ENCODE measurements around the gene KRT31. TPM values are rescaled to one million over a fixed set of nuclear protein-coding genes. Genes with fewer than 3 reads are reported as not detected.

KRT31 gene
- total and polyA plus RNA-seq, 2 donors (not counting 1 experiment from before 2014, with no cell fraction given): not detected

DNA sequence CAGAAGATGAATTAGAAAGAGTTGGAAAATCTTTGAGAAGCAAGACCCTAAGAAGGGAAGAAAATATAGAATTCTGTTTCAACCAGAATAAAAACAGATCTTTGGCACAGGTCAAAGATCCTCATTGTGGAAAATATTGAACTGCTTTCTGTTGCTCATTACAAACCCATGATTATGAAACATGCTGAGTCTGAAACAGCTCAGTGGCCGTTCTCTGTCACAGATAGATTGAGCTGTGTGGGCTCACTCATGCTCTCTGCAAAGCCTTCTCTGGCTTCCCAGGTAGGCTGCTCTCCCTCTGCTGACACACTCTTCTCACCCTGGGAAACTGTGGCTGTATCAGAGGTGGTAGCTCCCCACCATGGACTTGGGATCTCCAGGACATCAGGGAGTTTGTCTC is 46.8 kb upstream of the KRT31 start:
- Histone ChIP-seq H3K9me3 (ENCODE audit: control insufficient read depth, insufficient read depth, low read depth, low read length) (no peaks in the 10 kb centered on the region), H3K9ac (ENCODE audit: insufficient read depth, low read length) (no peak overlapping the region), H3K4me1 (ENCODE audit: control insufficient read depth, extremely low read depth, insufficient read depth, low read length) (peaks cover 2% of the 10 kb centered on the region), H3K36me3 (ENCODE audit: control insufficient read depth, insufficient read depth, low read length) (no peaks in the 10 kb centered on the region), H3K4me2 (ENCODE audit: extremely low read depth, insufficient read depth, low read length) (no peak overlapping the region), H3K4me3 (replicated peaks in 1 of 4; ENCODE audit: control extremely low read depth in 1 of 4, insufficient read depth in 1 of 4, low read depth in 3 of 4, low read length in 4 of 4) (no peak overlapping the region), H2AFZ (ENCODE audit: low read length) (no peak overlapping the region), H3K27ac (ENCODE audit: insufficient read depth, low read length) (no peak overlapping the region), H4K20me1 (ENCODE audit: control insufficient read depth, extremely low read depth, insufficient read depth, low read length) (no peaks in the 10 kb centered on the region), H3K27me3 (ENCODE audit: control insufficient read depth, insufficient read depth, low read length) (peaks cover 4% of the 10 kb centered on the region), H3K79me2 (ENCODE audit: control insufficient read depth, insufficient read depth, low read length) (no peaks in the 10 kb centered on the region)
- DNase-seq (ENCODE audit: low read depth in 2 of 2): no peak
- TF ChIP-seq, protein P1, sequence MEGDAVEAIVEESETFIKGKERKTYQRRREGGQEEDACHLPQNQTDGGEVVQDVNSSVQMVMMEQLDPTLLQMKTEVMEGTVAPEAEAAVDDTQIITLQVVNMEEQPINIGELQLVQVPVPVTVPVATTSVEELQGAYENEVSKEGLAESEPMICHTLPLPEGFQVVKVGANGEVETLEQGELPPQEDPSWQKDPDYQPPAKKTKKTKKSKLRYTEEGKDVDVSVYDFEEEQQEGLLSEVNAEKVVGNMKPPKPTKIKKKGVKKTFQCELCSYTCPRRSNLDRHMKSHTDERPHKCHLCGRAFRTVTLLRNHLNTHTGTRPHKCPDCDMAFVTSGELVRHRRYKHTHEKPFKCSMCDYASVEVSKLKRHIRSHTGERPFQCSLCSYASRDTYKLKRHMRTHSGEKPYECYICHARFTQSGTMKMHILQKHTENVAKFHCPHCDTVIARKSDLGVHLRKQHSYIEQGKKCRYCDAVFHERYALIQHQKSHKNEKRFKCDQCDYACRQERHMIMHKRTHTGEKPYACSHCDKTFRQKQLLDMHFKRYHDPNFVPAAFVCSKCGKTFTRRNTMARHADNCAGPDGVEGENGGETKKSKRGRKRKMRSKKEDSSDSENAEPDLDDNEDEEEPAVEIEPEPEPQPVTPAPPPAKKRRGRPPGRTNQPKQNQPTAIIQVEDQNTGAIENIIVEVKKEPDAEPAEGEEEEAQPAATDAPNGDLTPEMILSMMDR (conservative IDR thresholded peaks at IDR 0.05 in 1 of 2, IDR thresholded peaks at IDR 0.05 in 1 of 2; ENCODE audit: low read depth in 1 of 2, low read length in 2 of 2): no peak
- TF ChIP-seq EZH2 (IDR thresholded peaks at IDR 0.05; ENCODE audit: low read length, missing control alignments): no peak

DNA sequence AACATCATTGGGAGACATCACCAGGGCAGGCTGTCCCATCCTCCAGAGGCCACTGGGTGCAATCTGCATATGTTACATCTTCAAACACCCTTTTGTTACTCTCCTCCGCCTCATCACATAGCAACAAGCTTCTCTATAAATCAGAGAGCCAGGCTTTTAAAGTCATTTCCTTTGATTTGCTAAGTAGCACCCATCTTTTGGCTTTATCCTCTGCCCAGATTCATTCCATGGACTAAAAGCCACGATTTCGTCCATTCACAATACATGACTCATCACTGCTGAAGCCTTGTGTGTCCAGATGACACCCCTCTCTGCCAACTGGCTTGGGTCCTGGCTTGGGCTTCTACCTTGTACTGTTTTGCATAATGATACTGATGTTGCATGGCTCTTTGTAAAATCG is 45.3 kb upstream of the KRT31 start:
- Histone ChIP-seq H3K4me2 (ENCODE audit: extremely low read depth, insufficient read depth, low read length) (no peak overlapping the region), H3K4me3 (replicated peaks in 1 of 4; ENCODE audit: control extremely low read depth in 1 of 4, insufficient read depth in 1 of 4, low read depth in 3 of 4, low read length in 4 of 4) (no peak overlapping the region), H3K27ac (ENCODE audit: insufficient read depth, low read length) (no peak overlapping the region), H3K36me3 (ENCODE audit: control insufficient read depth, insufficient read depth, low read length) (no peaks in the 10 kb centered on the region), H3K4me1 (ENCODE audit: control insufficient read depth, extremely low read depth, insufficient read depth, low read length) (peaks cover 2% of the 10 kb centered on the region), H3K9me3 (ENCODE audit: control insufficient read depth, insufficient read depth, low read depth, low read length) (no peaks in the 10 kb centered on the region), H3K9ac (ENCODE audit: insufficient read depth, low read length) (no peak overlapping the region), H3K79me2 (ENCODE audit: control insufficient read depth, insufficient read depth, low read length) (no peaks in the 10 kb centered on the region), H3K27me3 (ENCODE audit: control insufficient read depth, insufficient read depth, low read length) (peaks cover 2% of the 10 kb centered on the region), H4K20me1 (ENCODE audit: control insufficient read depth, extremely low read depth, insufficient read depth, low read length) (no peaks in the 10 kb centered on the region), H2AFZ (ENCODE audit: low read length) (no peak overlapping the region)
- peak in 1 of 2 donors; percentile 80 for DNase-seq (ENCODE audit: low read depth in 2 of 2)
- TF ChIP-seq, protein P1 (conservative IDR thresholded peaks at IDR 0.05 in 1 of 2, IDR thresholded peaks at IDR 0.05 in 1 of 2; ENCODE audit: low read depth in 1 of 2, low read length in 2 of 2): no peak
- TF ChIP-seq EZH2 (IDR thresholded peaks at IDR 0.05; ENCODE audit: low read length, missing control alignments): no peak

DNA sequence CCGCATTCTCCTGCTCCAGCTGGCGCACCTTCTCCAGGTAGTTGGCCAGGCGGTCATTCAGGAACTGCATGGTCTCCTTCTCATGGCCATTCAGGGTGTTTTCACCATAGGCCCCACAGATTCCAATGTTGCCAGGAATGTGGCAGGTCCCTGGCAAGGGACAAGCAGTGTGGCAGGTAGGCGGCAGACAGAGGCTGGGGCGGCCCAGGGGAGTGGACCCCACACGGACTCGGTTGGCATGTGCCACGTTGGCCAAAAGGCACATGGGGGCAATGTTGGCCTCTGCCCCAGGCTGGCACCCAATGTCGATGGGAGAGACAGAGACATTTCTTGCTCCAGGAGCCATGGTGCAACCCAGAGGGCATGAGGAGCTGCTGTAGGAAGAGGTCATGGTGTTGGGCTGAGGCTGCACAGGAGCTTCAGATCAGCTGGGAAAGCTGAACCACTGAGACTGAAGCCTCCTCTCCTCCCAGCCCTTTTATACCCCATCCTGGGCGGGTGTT is 43.2 kb upstream of the KRT31 start, which contains the start of gene KRT38:
Gene KRT38 (minus strand): TSS at position 453 of the 503 bp plus-strand sequence. CDS start 62 bp downstream, at position 391.
- H3K79me2 ChIP-seq (ENCODE audit: control insufficient read depth, insufficient read depth, low read length): no peaks in the 10 kb centered on the region
- H3K4me3 ChIP-seq (replicated peaks in 1 of 4; ENCODE audit: control extremely low read depth in 1 of 4, insufficient read depth in 1 of 4, low read depth in 3 of 4, low read length in 4 of 4): no peak within 1 kb of the TSS
- H3K27ac ChIP-seq (ENCODE audit: insufficient read depth, low read length): no peak within 1 kb of the TSS
- TF ChIP-seq EZH2 (IDR thresholded peaks at IDR 0.05; ENCODE audit: low read length, missing control alignments): no peak
- TF ChIP-seq, protein P1 (conservative IDR thresholded peaks at IDR 0.05 in 1 of 2, IDR thresholded peaks at IDR 0.05 in 1 of 2; ENCODE audit: low read depth in 1 of 2, low read length in 2 of 2): no peak
- H3K4me1 ChIP-seq (ENCODE audit: control insufficient read depth, extremely low read depth, insufficient read depth, low read length): no peaks in the 10 kb centered on the region
- H3K36me3 ChIP-seq (ENCODE audit: control insufficient read depth, insufficient read depth, low read length): no peaks in the 10 kb centered on the region
- H3K4me2 ChIP-seq (ENCODE audit: extremely low read depth, insufficient read depth, low read length): no peak within 1 kb of the TSS
- no peaks in the 10 kb centered on the region for H4K20me1 ChIP-seq (ENCODE audit: control insufficient read depth, extremely low read depth, insufficient read depth, low read length)
- H2AFZ ChIP-seq (ENCODE audit: low read length): no peak within 1 kb of the TSS
- peaks cover 2% of the 10 kb centered on the region for H3K27me3 ChIP-seq (ENCODE audit: control insufficient read depth, insufficient read depth, low read length)
- no peaks in the 10 kb centered on the region for H3K9me3 ChIP-seq (ENCODE audit: control insufficient read depth, insufficient read depth, low read depth, low read length)
- no peak within 1 kb of the TSS for H3K9ac ChIP-seq (ENCODE audit: insufficient read depth, low read length)
- DNase-seq (ENCODE audit: low read depth in 2 of 2): no peak
